Glutamatergic neuron (in vitro differentiated cells): ENCODE results near the gene CYP4A11. TPM values are rescaled to one million over a fixed set of nuclear protein-coding genes. Genes with fewer than 3 reads are reported as not detected.
"Not testable (repeated sequence)": the region's sequence is repeated elsewhere in the genome, so short reads cannot be mapped to it uniquely, and the experiment has no call there.

ENCODE experiments used
- DNase-seq: peaks from one replicate; pipeline ENCODE4 v3.0.0; 2022
- H3K27ac Mint-ChIP-seq: one replicate; pipeline ENCODE4 v1.8.0; 2020; ENCODE audit warnings: mild to moderate bottlenecking, mixed read lengths, inconsistent platforms; ENCODE audit not compliant: unreplicated experiment
- H3K27me3 Mint-ChIP-seq: one replicate; pipeline ENCODE4 v1.8.0; 2020; ENCODE audit warnings: mild to moderate bottlenecking, moderate library complexity, mixed read lengths, inconsistent platforms; ENCODE audit not compliant: unreplicated experiment
- H3K36me3 Mint-ChIP-seq: one replicate; pipeline ENCODE4 v1.8.0; 2020; ENCODE audit warnings: mild to moderate bottlenecking, mixed read lengths, inconsistent platforms; ENCODE audit not compliant: unreplicated experiment
- H3K4me1 Mint-ChIP-seq: one replicate; pipeline ENCODE4 v1.8.0; 2020; ENCODE audit warnings: mild to moderate bottlenecking, low read depth, mixed read lengths, inconsistent platforms; ENCODE audit not compliant: unreplicated experiment
- H3K4me3 Mint-ChIP-seq: one replicate; pipeline ENCODE4 v1.8.0; 2020; ENCODE audit warnings: mild to moderate bottlenecking, mixed read lengths, inconsistent platforms; ENCODE audit not compliant: unreplicated experiment
- H3K9me3 Mint-ChIP-seq: one replicate; pipeline ENCODE4 v1.8.0; 2020; ENCODE audit warnings: mild to moderate bottlenecking, moderate library complexity, mixed read lengths, inconsistent platforms; ENCODE audit not compliant: unreplicated experiment
- total RNA-seq: library from RNA; stranded (reverse); fragmentation: NEBNext Ultra II Directional; extraction: Animal tissue kit (Norgen Biotek cat#: 25700); gene quantifications from one replicate; pipeline ENCODE4 v1.2.1, GENCODE V29; 2021; ENCODE audit not compliant: unreplicated experiment
- TF ChIP-seq, protein P1 (sequence below): fragments of 200-600 bp; sonication (generic); IDR thresholded peaks from one replicate; pipeline ENCODE4 v1.5.0; 2021; ENCODE audit not compliant: partially characterized antibody, unreplicated experiment

Gene CYP4A11
- total RNA-seq, 1 donor from 2014 or later = 0.71 TPM

DNA sequence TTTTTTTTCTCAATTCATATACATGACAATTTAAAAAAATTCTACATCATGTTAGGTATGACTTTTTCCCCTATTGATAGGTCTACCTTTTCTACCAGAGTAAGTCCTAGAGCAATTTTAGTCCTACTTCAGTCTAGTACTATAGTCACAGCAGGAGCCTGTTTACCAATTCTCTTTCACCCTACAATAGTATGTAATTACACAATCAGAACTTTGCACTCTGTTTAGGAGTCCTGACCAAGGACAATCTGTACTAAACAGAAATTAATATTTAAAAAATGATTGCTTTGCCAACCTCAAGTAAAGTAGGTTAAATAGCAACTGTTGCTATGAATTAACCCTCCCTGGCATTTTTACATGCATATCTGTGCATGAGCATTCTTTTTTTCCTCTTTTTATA is 810 bp upstream of the CYP4A11 start:
- H3K4me3 Mint-ChIP-seq = no peak overlapping the region
- H3K9me3 Mint-ChIP-seq = peaks cover 1% of the 10 kb centered on the region
- H3K4me1 Mint-ChIP-seq = no peaks in the 10 kb centered on the region
- H3K27me3 Mint-ChIP-seq = peaks cover 2% of the 10 kb centered on the region
- DNase-seq = no peak
- TF ChIP-seq, protein P1, sequence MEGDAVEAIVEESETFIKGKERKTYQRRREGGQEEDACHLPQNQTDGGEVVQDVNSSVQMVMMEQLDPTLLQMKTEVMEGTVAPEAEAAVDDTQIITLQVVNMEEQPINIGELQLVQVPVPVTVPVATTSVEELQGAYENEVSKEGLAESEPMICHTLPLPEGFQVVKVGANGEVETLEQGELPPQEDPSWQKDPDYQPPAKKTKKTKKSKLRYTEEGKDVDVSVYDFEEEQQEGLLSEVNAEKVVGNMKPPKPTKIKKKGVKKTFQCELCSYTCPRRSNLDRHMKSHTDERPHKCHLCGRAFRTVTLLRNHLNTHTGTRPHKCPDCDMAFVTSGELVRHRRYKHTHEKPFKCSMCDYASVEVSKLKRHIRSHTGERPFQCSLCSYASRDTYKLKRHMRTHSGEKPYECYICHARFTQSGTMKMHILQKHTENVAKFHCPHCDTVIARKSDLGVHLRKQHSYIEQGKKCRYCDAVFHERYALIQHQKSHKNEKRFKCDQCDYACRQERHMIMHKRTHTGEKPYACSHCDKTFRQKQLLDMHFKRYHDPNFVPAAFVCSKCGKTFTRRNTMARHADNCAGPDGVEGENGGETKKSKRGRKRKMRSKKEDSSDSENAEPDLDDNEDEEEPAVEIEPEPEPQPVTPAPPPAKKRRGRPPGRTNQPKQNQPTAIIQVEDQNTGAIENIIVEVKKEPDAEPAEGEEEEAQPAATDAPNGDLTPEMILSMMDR = no peak
- H3K27ac Mint-ChIP-seq = no peak overlapping the region
- no peaks in the 10 kb centered on the region for H3K36me3 Mint-ChIP-seq

DNA sequence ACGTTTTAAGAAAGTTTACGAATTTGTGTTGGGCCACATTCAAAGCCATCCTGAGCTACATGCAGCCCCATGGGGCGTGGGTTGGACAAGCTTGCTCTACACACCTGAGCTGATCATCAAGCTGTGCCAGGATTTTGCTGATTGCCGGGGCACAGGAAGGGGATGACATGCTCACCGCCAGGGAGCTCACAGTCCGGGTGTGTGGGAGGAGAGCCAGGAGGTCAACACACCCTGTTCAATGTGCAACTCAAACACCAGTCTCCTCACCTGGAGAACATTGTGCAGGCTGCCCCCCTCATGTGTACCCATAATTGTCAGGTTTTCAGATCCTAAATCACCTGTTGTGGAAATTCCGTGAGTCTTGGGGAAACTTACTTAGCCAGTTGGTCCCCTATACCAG is 969 bp downstream of the CYP4A11 start:
- DNase-seq = no peak
- H3K4me3 Mint-ChIP-seq = no peak overlapping the region
- TF ChIP-seq, protein P1 = no peak
- H3K27ac Mint-ChIP-seq = no peak overlapping the region
- no peaks in the 10 kb centered on the region for H3K4me1 Mint-ChIP-seq
- peaks cover 4% of the 10 kb centered on the region for H3K27me3 Mint-ChIP-seq
- H3K9me3 Mint-ChIP-seq = peaks cover 1% of the 10 kb centered on the region
- no peaks in the 10 kb centered on the region for H3K36me3 Mint-ChIP-seq

DNA sequence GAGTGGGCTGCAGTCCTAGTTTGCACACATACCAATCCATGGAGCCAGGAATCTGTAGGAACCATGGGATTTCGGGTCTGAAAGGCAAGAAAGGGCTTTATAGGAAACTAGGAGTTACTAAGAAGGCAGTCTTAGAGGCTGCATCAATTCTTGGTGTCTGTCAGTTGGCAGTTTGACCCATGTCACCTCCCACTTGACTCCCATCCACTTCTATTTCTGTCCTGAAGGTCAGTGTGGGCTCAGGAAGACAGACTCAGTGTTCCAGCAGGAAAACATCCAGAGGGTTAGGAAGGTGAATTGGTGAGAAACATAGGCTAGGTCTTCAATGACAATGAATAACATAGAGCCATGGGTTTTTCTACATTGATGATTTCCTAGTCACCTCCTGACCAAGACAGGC is 4.0 kb downstream of the CYP4A11 start:
- Mint-ChIP-seq H3K9me3 (no peaks in the 10 kb centered on the region), H3K27ac (no peak overlapping the region), H3K27me3 (peaks cover 3% of the 10 kb centered on the region), H3K36me3 (no peaks in the 10 kb centered on the region), H3K4me1 (no peaks in the 10 kb centered on the region), H3K4me3 (no peak overlapping the region)
- TF ChIP-seq, protein P1 = no peak
- no peak for DNase-seq

DNA sequence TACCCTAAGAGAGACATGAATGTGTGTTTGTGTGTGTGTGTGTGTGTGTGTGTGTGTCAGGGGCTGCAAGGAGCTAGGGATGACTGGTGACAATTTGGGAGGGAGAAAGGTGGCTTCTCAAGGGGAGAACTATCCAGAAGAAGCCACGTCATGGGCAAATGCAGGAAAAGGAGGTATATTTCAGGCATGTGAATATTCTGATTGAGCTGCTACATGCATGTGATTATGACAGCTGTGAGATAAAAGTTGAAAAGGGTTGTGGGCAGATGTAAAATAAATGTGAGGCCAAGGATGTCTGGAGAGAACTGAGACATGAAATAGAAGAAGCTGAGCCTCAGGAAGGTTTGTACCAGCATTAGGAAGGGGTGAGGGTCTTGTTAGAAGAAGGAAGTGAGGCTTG is 4.5 kb downstream of the CYP4A11 start:
- Mint-ChIP-seq H3K27me3 (peaks cover 3% of the 10 kb centered on the region), H3K27ac (no peak overlapping the region), H3K9me3 (no peaks in the 10 kb centered on the region), H3K36me3 (no peaks in the 10 kb centered on the region), H3K4me1 (no peaks in the 10 kb centered on the region), H3K4me3 (no peak overlapping the region)
- no peak for DNase-seq
- TF ChIP-seq, protein P1 = no peak

DNA sequence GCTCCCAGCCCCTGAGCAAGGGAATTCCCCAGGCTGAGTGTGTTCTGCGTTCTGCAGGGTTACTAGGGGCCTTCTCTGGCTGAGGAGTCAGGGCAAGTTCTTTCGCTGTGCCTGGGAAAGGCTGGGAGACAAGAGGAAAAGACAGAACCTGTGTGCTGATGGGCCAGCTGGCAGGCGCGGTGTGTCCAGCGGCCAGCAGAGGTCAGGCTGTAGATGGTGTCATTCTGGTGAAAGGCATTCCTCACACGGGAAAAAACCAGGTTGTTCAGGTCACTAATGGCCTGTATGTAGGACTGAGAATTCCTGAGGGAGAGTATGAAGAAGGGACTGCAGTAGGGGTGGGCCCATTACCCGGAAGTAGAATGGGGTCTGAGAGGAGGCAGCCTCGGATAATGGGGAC is 6.4 kb downstream of the CYP4A11 start:
- peak; percentile 41 for DNase-seq
- H3K27me3 Mint-ChIP-seq, H3K36me3 Mint-ChIP-seq, H3K9me3 Mint-ChIP-seq, H3K4me3 Mint-ChIP-seq, H3K27ac Mint-ChIP-seq, H3K4me1 Mint-ChIP-seq: not testable (repeated sequence)
- TF ChIP-seq, protein P1 = peak; percentile 53

DNA sequence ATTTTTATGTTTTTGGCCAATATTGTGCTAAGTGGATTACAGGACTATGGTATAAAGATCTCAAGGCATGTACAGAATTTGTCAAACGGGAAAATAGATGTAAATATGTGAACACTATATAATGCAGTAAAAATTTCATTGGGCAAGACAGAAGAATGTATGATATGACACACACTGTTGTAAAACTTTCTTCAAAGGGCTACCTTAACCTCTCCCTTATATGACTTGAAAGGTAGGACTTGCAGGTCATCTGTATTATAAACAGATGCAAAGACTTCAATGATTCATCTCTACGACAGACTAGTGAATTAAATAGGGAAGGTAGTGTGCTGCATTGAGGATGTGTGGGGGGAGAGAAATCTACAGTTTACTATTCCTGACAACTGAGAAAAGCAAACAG is 9.3 kb downstream of the CYP4A11 start:
- not testable (repeated sequence) for H3K9me3 Mint-ChIP-seq, H3K4me3 Mint-ChIP-seq, H3K27ac Mint-ChIP-seq, H3K4me1 Mint-ChIP-seq, H3K36me3 Mint-ChIP-seq, DNase-seq, H3K27me3 Mint-ChIP-seq
